OCI-LY7 (cell line): ENCODE measurements around the gene MYO1C. TPM values are rescaled to one million over a fixed set of nuclear protein-coding genes. Genes with fewer than 3 reads are reported as not detected.

Experiments
- BruUV-seq: library from RNA; stranded (reverse); fragments of 400-500 nt; replicated peaks from 2 replicates; lab custom pipeline; 2021; lab: Mats Ljungman, UMichigan
- CTCF ChIA-PET: fragments of 300-600 bp; sonication (Branson Sonifier 250); formaldehyde crosslinking; loops from one replicate; lab custom pipeline; 2022; ENCODE audit warnings: antibody characterized with exemption; ENCODE audit not compliant: unreplicated experiment; lab: Charles Lee
- POLR2A ChIA-PET: fragments of 300-600 bp; sonication (Branson Sonifier 250); formaldehyde crosslinking; loops from one replicate; lab custom pipeline; 2022; ENCODE audit warnings: antibody characterized with exemption; lab: Charles Lee
- DNase-seq: peaks from one replicate; pipeline ENCODE4 v3.0.0-alpha.2; 2015; ENCODE audit warnings: low spot score
- H2AFZ ChIP-seq: fragments of 200-600 bp; sonication (generic), shearing (Covaris generic); 2 replicates; pipeline ENCODE4 v1.6.1; 2014; ENCODE audit warnings: mild to moderate bottlenecking, antibody characterized with exemption, low read length, moderate library complexity
- H3K27ac ChIP-seq: fragments of 200-600 bp; sonication (generic); 2 replicates; pipeline ENCODE4 v1.5.1; 2014; ENCODE audit warnings: mixed run types, low read depth, mild to moderate bottlenecking, moderate library complexity, low read length, inconsistent platforms; ENCODE audit not compliant: poor library complexity, severe bottlenecking
- H3K36me3 ChIP-seq: fragments of 200-600 bp; sonication (generic); 2 replicates; pipeline ENCODE4 v1.6.1; 2014; ENCODE audit warnings: mild to moderate bottlenecking, antibody characterized with exemption, low read length, moderate library complexity, mixed read lengths; ENCODE audit not compliant: insufficient read depth
- H3K4me1 ChIP-seq: fragments of 200-600 bp; sonication (generic); 2 replicates; pipeline ENCODE4 v1.5.1; 2014; ENCODE audit warnings: mild to moderate bottlenecking, low read length; ENCODE audit not compliant: insufficient read depth, poor library complexity, severe bottlenecking
- H3K4me2 ChIP-seq: fragments of 200-600 bp; sonication (generic); 2 replicates; pipeline ENCODE4 v1.6.1; 2014; ENCODE audit warnings: mild to moderate bottlenecking, low read length
- H3K4me3 ChIP-seq: fragments of 200-600 bp; sonication (generic); 2 replicates; pipeline ENCODE4 v1.5.1; 2014; ENCODE audit warnings: mild to moderate bottlenecking, low read depth, low read length; ENCODE audit not compliant: poor library complexity, severe bottlenecking
- H3K79me2 ChIP-seq: fragments of 200-600 bp; sonication (generic); 2 replicates; pipeline ENCODE4 v1.6.1; 2016; ENCODE audit warnings: low read depth, mild to moderate bottlenecking, low read length, moderate library complexity, mixed read lengths; ENCODE audit not compliant: insufficient read depth
- H3K9me2 ChIP-seq: fragments of 200-600 bp; sonication (generic); 2 replicates; pipeline ENCODE4 v1.6.1; 2016; ENCODE audit warnings: mild to moderate bottlenecking, low read length, mixed read lengths; ENCODE audit not compliant: insufficient read depth
- H3K9me3 ChIP-seq: fragments of 200-600 bp; sonication (generic); 2 replicates; pipeline ENCODE4 v1.6.1; 2014; ENCODE audit warnings: mild to moderate bottlenecking, mixed run types, low read length, mixed read lengths
- H4K20me1 ChIP-seq: fragments of 200-600 bp; sonication (generic); 2 replicates; pipeline ENCODE4 v1.6.1; 2014; ENCODE audit warnings: mild to moderate bottlenecking, antibody characterized with exemption, low read length, moderate library complexity, mixed read lengths; ENCODE audit not compliant: insufficient read depth
- EZH2phosphoT487 ChIP-seq: fragments of 200-600 bp; sonication (generic); IDR thresholded peaks from 2 replicates; pipeline ENCODE4 v1.6.1; 2018; ENCODE audit warnings: low read depth, borderline replicate concordance, mild to moderate bottlenecking, mixed run types, antibody characterized with exemption, low read length, moderate library complexity, mixed read lengths
- intact Hi-C: fragments of 100-400 bp; cut with micrococcal nuclease; formaldehyde crosslinking; loops from one replicate; pipeline ENCODE4 v1.10.0; 2022; ENCODE audit not compliant: unreplicated experiment
- total RNA-seq, 2 experiments: library from RNA; depleted of rRNA in 1 of 2; stranded (reverse); fragments of >200 nt in 1 of 2; shearing (Covaris generic) in 1 of 2; gene quantifications; 2 replicates each; pipeline ENCODE4 v1.2.3, GENCODE V29; 2014 to 2022
- TF ChIP-seq, protein P1 (sequence below): fragments of 200-600 bp; sonication (generic); conservative IDR thresholded peaks from 2 replicates; pipeline ENCODE4 v1.5.1; 2014; ENCODE audit warnings: mild to moderate bottlenecking, antibody characterized with exemption, low read length, moderate library complexity, mixed read lengths

The MYO1C gene
- total RNA-seq, 2 experiments from 2014 or later = 17.2 to 74.4 TPM

DNA sequence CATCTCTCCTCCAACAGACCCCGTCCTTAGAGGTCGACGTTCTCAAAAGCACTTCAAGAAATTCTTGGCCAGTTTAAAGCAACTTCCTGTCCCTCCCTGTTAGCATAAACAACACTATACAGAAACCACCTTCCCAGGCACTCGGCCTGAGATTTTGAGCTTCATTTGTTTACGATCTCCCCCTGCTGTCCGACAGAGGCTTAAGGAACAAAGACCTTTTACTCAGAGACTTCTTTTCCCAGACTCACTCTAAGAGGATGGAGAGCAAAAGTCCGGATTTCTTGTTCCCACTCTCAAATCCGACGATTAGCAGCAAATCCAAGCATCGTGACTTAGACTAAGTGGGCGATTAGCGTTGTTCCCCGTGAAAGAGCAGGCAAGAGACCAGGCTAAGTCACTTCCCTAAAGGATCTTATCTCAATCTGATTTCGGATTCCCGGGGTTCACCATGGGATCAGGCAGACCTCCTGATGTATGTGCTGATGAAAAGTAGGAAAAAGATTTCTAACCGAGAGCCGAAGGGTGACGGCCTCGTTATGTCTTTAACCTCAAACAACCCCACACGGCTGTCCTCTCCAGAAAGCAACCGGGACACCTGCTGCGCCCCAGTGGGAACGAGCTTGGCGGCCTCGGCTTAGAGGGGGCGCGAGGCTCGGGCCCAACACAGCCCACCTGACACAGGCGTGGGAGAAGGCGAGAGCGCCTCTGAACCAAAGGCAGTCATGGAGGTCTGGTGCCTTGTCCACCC, 23.3 kb upstream of the MYO1C start:
- no peaks in the 10 kb centered on the region for H3K9me2 ChIP-seq
- no peaks in the 10 kb centered on the region for H4K20me1 ChIP-seq
- H3K27ac ChIP-seq = peak overlapping the region; percentile 42
- no peaks in the 10 kb centered on the region for H3K9me3 ChIP-seq
- intact Hi-C loops = loop anchor here (1.0 to 5.0 kb wide), 4 partner anchors 60 to 239 kb away; partner anchors contain the start of genes CRK, SLC43A2 and TRARG1
- H3K79me2 ChIP-seq = peaks cover 16% of the 10 kb centered on the region; the same call in 1 of the 2 replicates
- peaks cover 13% of the 10 kb centered on the region; the same call in 1 of the 2 replicates for H3K36me3 ChIP-seq
- ChIA-PET CTCF (interaction anchor here (0.6 to 2.4 kb wide), 4 partner anchors 17 to 370 kb away, joined by 3 to 10 read pairs (median 3); no protein-coding TSS in a partner anchor), POLR2A (interaction anchor here (0.6 to 1.3 kb wide), 7 partner anchors 8 to 699 kb away, joined by 3 to 5 read pairs (median 3); partner anchors contain the start of gene YWHAE)
- TF ChIP-seq, protein P1, sequence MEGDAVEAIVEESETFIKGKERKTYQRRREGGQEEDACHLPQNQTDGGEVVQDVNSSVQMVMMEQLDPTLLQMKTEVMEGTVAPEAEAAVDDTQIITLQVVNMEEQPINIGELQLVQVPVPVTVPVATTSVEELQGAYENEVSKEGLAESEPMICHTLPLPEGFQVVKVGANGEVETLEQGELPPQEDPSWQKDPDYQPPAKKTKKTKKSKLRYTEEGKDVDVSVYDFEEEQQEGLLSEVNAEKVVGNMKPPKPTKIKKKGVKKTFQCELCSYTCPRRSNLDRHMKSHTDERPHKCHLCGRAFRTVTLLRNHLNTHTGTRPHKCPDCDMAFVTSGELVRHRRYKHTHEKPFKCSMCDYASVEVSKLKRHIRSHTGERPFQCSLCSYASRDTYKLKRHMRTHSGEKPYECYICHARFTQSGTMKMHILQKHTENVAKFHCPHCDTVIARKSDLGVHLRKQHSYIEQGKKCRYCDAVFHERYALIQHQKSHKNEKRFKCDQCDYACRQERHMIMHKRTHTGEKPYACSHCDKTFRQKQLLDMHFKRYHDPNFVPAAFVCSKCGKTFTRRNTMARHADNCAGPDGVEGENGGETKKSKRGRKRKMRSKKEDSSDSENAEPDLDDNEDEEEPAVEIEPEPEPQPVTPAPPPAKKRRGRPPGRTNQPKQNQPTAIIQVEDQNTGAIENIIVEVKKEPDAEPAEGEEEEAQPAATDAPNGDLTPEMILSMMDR = peak; percentile 83
- TF ChIP-seq EZH2phosphoT487 = no peak
- H3K4me3 ChIP-seq = peak overlapping the region; percentile 88
- H3K4me1 ChIP-seq = peaks cover 17% of the 10 kb centered on the region
- peak overlapping the region; percentile 34; the same call in 1 of the 2 replicates for H2AFZ ChIP-seq
- H3K4me2 ChIP-seq = peak overlapping the region; percentile 88
- no TSS peak for BruUV-seq
- DNase-seq = peak; percentile 85

DNA sequence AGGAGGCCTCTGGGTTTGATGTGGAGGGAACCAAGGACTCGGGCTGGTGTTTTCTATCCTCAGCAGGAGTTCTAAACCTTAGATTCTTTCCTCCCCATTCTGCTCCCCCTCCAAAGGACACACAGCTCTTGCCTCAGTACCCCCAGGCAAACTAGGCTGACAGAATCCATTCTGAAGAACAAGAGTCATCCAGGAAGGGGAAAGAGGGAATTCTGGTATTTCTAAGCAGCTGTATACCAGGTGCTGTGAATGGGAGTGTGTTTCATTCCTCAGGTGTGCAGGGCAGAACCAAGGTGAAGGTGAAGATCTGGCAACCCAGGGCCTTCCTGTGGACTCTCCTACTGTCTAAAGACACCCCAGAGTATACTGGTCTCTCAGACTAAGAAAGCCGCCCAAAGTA, 19.9 kb upstream of the MYO1C start:
- H3K36me3 ChIP-seq = no peaks in the 10 kb centered on the region
- peaks cover 6% of the 10 kb centered on the region for H3K4me1 ChIP-seq
- no peak overlapping the region for H3K4me3 ChIP-seq
- BruUV-seq = no TSS peak
- peaks cover 10% of the 10 kb centered on the region; the same call in 1 of the 2 replicates for H3K79me2 ChIP-seq
- no peaks in the 10 kb centered on the region for H4K20me1 ChIP-seq
- H3K4me2 ChIP-seq = no peak overlapping the region
- DNase-seq = no peak
- H3K9me2 ChIP-seq = no peaks in the 10 kb centered on the region
- ChIA-PET POLR2A (interaction anchor here (0.7 kb wide), 1 partner anchor 150 kb away, joined by 4 read pairs; no protein-coding TSS in a partner anchor), CTCF (no interaction called here)
- TF ChIP-seq, protein P1 = no peak
- no peak for TF ChIP-seq EZH2phosphoT487
- no peak overlapping the region for H2AFZ ChIP-seq
- H3K27ac ChIP-seq = no peak overlapping the region
- intact Hi-C loops = no loop called here
- H3K9me3 ChIP-seq = no peaks in the 10 kb centered on the region
